H1 (cell line): ENCODE measurements around the gene C16orf95. TPM values are rescaled to one million over a fixed set of nuclear protein-coding genes. Genes with fewer than 3 reads are reported as not detected.

Experiments used
- CTCF ChIA-PET: fragments of 300-600 bp; sonication (Branson Sonifier 250); formaldehyde crosslinking; loops from one replicate; lab custom pipeline; 2021; ENCODE audit not compliant: partially characterized antibody; lab: Charles Lee
- POLR2A ChIA-PET: fragments of 300-600 bp; sonication (Branson Sonifier 250); formaldehyde crosslinking; loops from one replicate; lab custom pipeline; 2021; ENCODE audit warnings: inconsistent platforms; ENCODE audit not compliant: partially characterized antibody; lab: Charles Lee
- DNase-seq, 2 experiments: peaks; one replicate each; pipeline versions ENCODE4 v3.0.0 to v3.0.0-alpha.2; 2010 to 2022; ENCODE audit warnings: low spot score in 2 of 2, low read depth in 1 of 2, mixed read lengths in 1 of 2
- FAIRE-seq: peaks from 2 replicates; lab custom pipeline; 2011; peaks lifted over from hg19 to GRCh38; lab: Jason Lieb, UNC
- H2AFZ ChIP-seq: 2 replicates; pipeline ENCODE4 v1.8.1; 2012; ENCODE audit warnings: low read length, inconsistent platforms
- H2AK5ac ChIP-seq: 2 replicates; pipeline ENCODE4 v1.6.1; 2013; ENCODE audit warnings: low read depth, low read length
- H2BK120ac ChIP-seq: replicated peaks from 2 replicates; pipeline ENCODE3; 2013; ENCODE audit warnings: low read depth, low read length, inconsistent platforms
- H2BK12ac ChIP-seq: 2 replicates; pipeline ENCODE4 v1.6.1; 2013; ENCODE audit warnings: low read depth, low read length
- H2BK15ac ChIP-seq: 2 replicates; pipeline ENCODE4 v1.6.1; 2013; ENCODE audit warnings: low read length
- H2BK20ac ChIP-seq: 2 replicates; pipeline ENCODE4 v1.6.1; 2013; ENCODE audit warnings: low read length
- H2BK5ac ChIP-seq: 2 replicates; pipeline ENCODE4 v1.6.1; 2013; ENCODE audit warnings: low read depth, low read length
- H3K14ac ChIP-seq: 2 replicates; pipeline ENCODE4 v1.6.1; 2013; ENCODE audit warnings: inconsistent platforms; ENCODE audit not compliant: insufficient read length
- H3K18ac ChIP-seq: 2 replicates; pipeline ENCODE4 v1.6.1; 2013; ENCODE audit warnings: low read length; ENCODE audit errors: extremely low read depth
- H3K23ac ChIP-seq: 2 replicates; pipeline ENCODE4 v1.6.1; 2013; ENCODE audit warnings: inconsistent platforms; ENCODE audit not compliant: insufficient read length
- H3K23me2 ChIP-seq: 2 replicates; pipeline ENCODE4 v1.6.1; 2013; ENCODE audit warnings: low read depth, low read length
- H3K27ac ChIP-seq: 2 replicates; pipeline ENCODE4 v1.6.1; 2011; ENCODE audit warnings: low read depth, low read length, inconsistent platforms
- H3K27me3 ChIP-seq, 4 experiments: replicated peaks in 1 of 4; 1 replicate in 1 of 4; 2 replicates in 3 of 4; pipeline versions ENCODE4 v1.6.1 to v1.8.1; 2011 to 2013; ENCODE audit warnings: low read length in 3 of 4, mild to moderate bottlenecking in 3 of 4, inconsistent platforms in 2 of 4, mixed read lengths in 2 of 4, moderate library complexity in 1 of 4; ENCODE audit not compliant: control insufficient read depth in 3 of 4, insufficient read depth in 3 of 4; ENCODE audit errors: extremely low read depth in 1 of 4
- H3K36me3 ChIP-seq, 4 experiments: 2 replicates each; pipeline versions ENCODE4 v1.6.1 to v1.8.1; 2011 to 2013; ENCODE audit warnings: mild to moderate bottlenecking in 4 of 4, low read length in 3 of 4, moderate library complexity in 2 of 4, control low read depth in 1 of 4, inconsistent platforms in 1 of 4; ENCODE audit not compliant: insufficient read depth in 4 of 4, control insufficient read depth in 2 of 4
- H3K4ac ChIP-seq: replicated peaks from 2 replicates; pipeline ENCODE3; 2013; ENCODE audit warnings: low read length, low read depth, mixed read lengths, inconsistent platforms; ENCODE audit not compliant: insufficient read length
- H3K4me1 ChIP-seq, 4 experiments: replicated peaks in 1 of 4; 1 replicate in 1 of 4; 2 replicates in 3 of 4; pipeline versions ENCODE4 v1.6.1 to v1.8.1; 2011 to 2013; ENCODE audit warnings: low read length in 3 of 4, inconsistent platforms in 2 of 4, mixed read lengths in 1 of 4; ENCODE audit not compliant: insufficient read depth in 4 of 4, control insufficient read depth in 3 of 4
- H3K4me2 ChIP-seq, 2 experiments: 2 replicates each; pipeline versions ENCODE4 v1.6.1 to v1.8.1; 2011 to 2013; ENCODE audit warnings: low read depth in 2 of 2, low read length in 2 of 2, control low read depth in 1 of 2, inconsistent platforms in 1 of 2, mild to moderate bottlenecking in 1 of 2; ENCODE audit not compliant: insufficient read depth in 1 of 2
- H3K4me3 ChIP-seq, 4 experiments: fragments of 200-600, 300-600 bp in 1 of 4; sonication (generic), shearing (Covaris generic), sonication (Bioruptor Twin) in 1 of 4; 2 replicates each; pipeline versions ENCODE4 v1.5.1 to v1.8.1; 2011 to 2016; ENCODE audit warnings: low read length in 4 of 4, low read depth in 3 of 4, control low read depth in 2 of 4, inconsistent platforms in 2 of 4, mild to moderate bottlenecking in 2 of 4, mixed read lengths in 1 of 4, moderate library complexity in 1 of 4; ENCODE audit not compliant: insufficient read depth in 2 of 4; ENCODE audit errors: extremely low read depth in 1 of 4
- H3K56ac ChIP-seq: replicated peaks from 2 replicates; pipeline ENCODE3; 2013; ENCODE audit warnings: low read depth, mild to moderate bottlenecking, mixed read lengths, low read length, inconsistent platforms; ENCODE audit not compliant: insufficient read length
- H3K79me1 ChIP-seq: 2 replicates; pipeline ENCODE4 v1.6.1; 2013; ENCODE audit warnings: low read depth, low read length, control low read depth
- H3K79me2 ChIP-seq, 2 experiments: 2 replicates each; pipeline versions ENCODE4 v1.6.1 to v1.8.1; 2012 to 2013; ENCODE audit warnings: low read length in 2 of 2, mild to moderate bottlenecking in 2 of 2, inconsistent platforms in 1 of 2; ENCODE audit not compliant: insufficient read depth in 2 of 2, control insufficient read depth in 1 of 2
- H3K9ac ChIP-seq, 4 experiments: replicated peaks in 1 of 4; 1 replicate in 1 of 4; 2 replicates in 3 of 4; pipeline versions ENCODE4 v1.6.1 to v1.8.1; 2011 to 2013; ENCODE audit warnings: low read depth in 3 of 4, low read length in 3 of 4, control low read depth in 2 of 4, mild to moderate bottlenecking in 2 of 4, moderate library complexity in 2 of 4, inconsistent platforms in 1 of 4; ENCODE audit errors: extremely low read depth in 1 of 4
- H3K9me3 ChIP-seq, 2 experiments: 2 replicates each; pipeline versions ENCODE4 v1.6.1 to v1.8.1; 2012 to 2013; ENCODE audit warnings: mild to moderate bottlenecking in 2 of 2, moderate library complexity in 2 of 2, control low read depth in 1 of 2, inconsistent platforms in 1 of 2, low read depth in 1 of 2, low read length in 1 of 2, mixed read lengths in 1 of 2; ENCODE audit not compliant: insufficient read depth in 2 of 2
- H4K20me1 ChIP-seq, 2 experiments: replicated peaks in 1 of 2; 2 replicates each; pipeline versions ENCODE3 to v1.8.1; 2011 to 2013; ENCODE audit warnings: inconsistent platforms in 2 of 2, low read length in 2 of 2, mild to moderate bottlenecking in 1 of 2; ENCODE audit not compliant: insufficient read depth in 2 of 2, control insufficient read depth in 1 of 2
- H4K5ac ChIP-seq: 2 replicates; pipeline ENCODE4 v1.6.1; 2013; ENCODE audit warnings: low read length, low read depth, mixed read lengths, inconsistent platforms; ENCODE audit not compliant: insufficient read length
- H4K8ac ChIP-seq: 2 replicates; pipeline ENCODE4 v1.8.0; 2013; ENCODE audit warnings: mild to moderate bottlenecking, moderate library complexity, low read length, inconsistent platforms; ENCODE audit not compliant: insufficient read depth; ENCODE audit errors: extremely low read depth
- H4K91ac ChIP-seq: replicated peaks from 2 replicates; pipeline ENCODE3; 2013; ENCODE audit warnings: low read length, mixed read lengths, inconsistent platforms; ENCODE audit not compliant: insufficient read length
- NANOG ChIP-seq: IDR thresholded peaks from 2 replicates; pipeline ENCODE4 v1.6.1; 2011; ENCODE audit warnings: low read length, low read depth, mild to moderate bottlenecking, inconsistent platforms; ENCODE audit not compliant: insufficient read depth, poor library complexity, severe bottlenecking
- RXRA ChIP-seq: IDR thresholded peaks from 2 replicates; pipeline ENCODE4 v1.6.1; 2011; ENCODE audit warnings: low read depth, mild to moderate bottlenecking, low read length, moderate library complexity; ENCODE audit not compliant: insufficient read depth
- SP4 ChIP-seq: IDR thresholded peaks from 2 replicates; pipeline ENCODE4 v1.6.1; 2012; ENCODE audit warnings: low read length, inconsistent platforms
- TEAD4 ChIP-seq: IDR thresholded peaks from 2 replicates; pipeline ENCODE4 v1.6.1; 2012; ENCODE audit warnings: low read depth, low read length, inconsistent platforms, mixed read lengths
- WGBS, 2 experiments: shearing (Covaris generic) in 1 of 2; methylation state at CpG; one replicate each; pipeline versions ENCODE4 v1.1.6 to v1.1.7; 2013 to 2015; ENCODE audit warnings: low lambda C conversion rate in 2 of 2, mixed read lengths in 2 of 2, inconsistent platforms in 1 of 2, low coverage in 1 of 2, missing lambda C conversion rate in 1 of 2; ENCODE audit not compliant: insufficient replicate concordance in 2 of 2, insufficient coverage in 1 of 2, insufficient read length in 1 of 2; ENCODE audit errors: extremely low coverage in 1 of 2, missing lambda C conversion rate in 1 of 2; 5-methylcytosine and 5-hydroxymethylcytosine counted together
- polyA plus RNA-seq, 7 experiments: library from polyadenylated mRNA; depleted of rRNA in 3 of 7; stranded (reverse) in 5 of 7; unstranded in 2 of 7; fragments of >200 nt in 5 of 7; fragments of 200-250 nt in 2 of 7; gene quantifications; 1 replicate in 5 of 7; 2 replicates in 1 of 7; 4 replicates in 1 of 7; pipeline versions ENCODE4 v1.2.1 to v1.2.3, GENCODE V29; 2011 to 2013; ENCODE audit warnings: missing spikeins in 2 of 7, mixed read lengths in 2 of 7
- total RNA-seq: library from RNA; stranded (reverse); fragmentation: NEBNext Ultra II Directional; extraction: Animal tissue kit (Norgen Biotek cat#: 25700); gene quantifications from 2 replicates; pipeline ENCODE4 v1.2.1, GENCODE V29; 2021

Gene C16orf95
- total and polyA plus RNA-seq, 2 of the 8 experiments (the other 6 are each of a cell fraction or from before 2014, with no cell fraction given), result 5.0 to 5.4 TPM

- no peak overlapping the region for H3K14ac ChIP-seq
- no peak overlapping the region for H2AFZ ChIP-seq
- POLR2A ChIA-PET, result interaction anchor here (1.2 to 2.6 kb wide), 2 partner anchors 8 to 22 kb away, joined by 3 to 14 read pairs; partner anchors contain the start of gene C16orf95
- H2BK12ac ChIP-seq, result no peak overlapping the region
- H4K91ac ChIP-seq, result no peak overlapping the region
- no peak overlapping the region for H3K27ac ChIP-seq
- H4K8ac ChIP-seq, result no peak overlapping the region
- H3K56ac ChIP-seq, result no peak overlapping the region
- no peaks in the 10 kb centered on the region for H3K79me1 ChIP-seq
- DNase-seq (no peak), FAIRE-seq (no peak)
- no peaks in the 10 kb centered on the region for H3K79me2 ChIP-seq
- no peak overlapping the region for H3K18ac ChIP-seq
- 0 out of 8 replicates have a peak, but pooled peaks cover 0 to 2% (median 0%) of the 10 kb centered on the region in 4 experiments for H3K36me3 ChIP-seq
- no peaks in the 10 kb centered on the region for H3K23me2 ChIP-seq
- H3K4ac ChIP-seq, result no peak overlapping the region
- no peak overlapping the region for H2AK5ac ChIP-seq
- no peak overlapping the region for H2BK5ac ChIP-seq
- H3K4me2 ChIP-seq, result no peak overlapping the region
- H3K27me3 ChIP-seq, result no peaks in the 10 kb centered on the region
- no peak overlapping the region for H2BK20ac ChIP-seq
- peaks cover 0 to 5% of the 10 kb centered on the region in 2 experiments; a peak in 1 of 4 replicates for H3K9me3 ChIP-seq
- no peak overlapping the region for H3K9ac ChIP-seq
- H3K4me1 ChIP-seq, result peaks cover 0 to 6% (median 0%) of the 10 kb centered on the region in 4 experiments; a peak in 1 of 7 replicates
- no peak overlapping the region for H3K23ac ChIP-seq
- no peaks in the 10 kb centered on the region for H4K20me1 ChIP-seq
- H2BK120ac ChIP-seq, result no peak overlapping the region
- no peak overlapping the region for H3K4me3 ChIP-seq
- no peak overlapping the region for H4K5ac ChIP-seq
- WGBS, 2 experiments, result 68% methylated on average over 5 of the region's 5 CpGs; no CpG with 5 or more reads in 1 of the 2 experiments
- H2BK15ac ChIP-seq, result no peak overlapping the region
- CTCF ChIA-PET, result interaction anchor here (1.0 to 1.1 kb wide), 2 partner anchors 9 to 13 kb away, joined by 3 read pairs; no protein-coding TSS in a partner anchor
- TF ChIP-seq NANOG (no peak), SP4 (no peak), TEAD4 (no peak), RXRA (no peak)
Observed at GRCh38 chr16:87309620-87310525, 7.3 kb downstream of the C16orf95 start.
